Keratinocyte (primary cell): ENCODE results near the gene HS3ST6. TPM values are rescaled to one million over a fixed set of nuclear protein-coding genes. Genes with fewer than 3 reads are reported as not detected.

Experiments used
- DNase-seq: peaks from one replicate; pipeline ENCODE4 v3.0.0-alpha.2; 2011; ENCODE audit warnings: low read depth, missing footprints, low spot score
- FAIRE-seq: peaks from 2 replicates; lab custom pipeline; 2011; peaks lifted over from hg19 to GRCh38; lab: Jason Lieb, UNC
- H2AFZ ChIP-seq: 2 replicates; pipeline ENCODE4 v1.6.0; 2012; ENCODE audit warnings: low read length, control low read depth, inconsistent platforms; ENCODE audit not compliant: control insufficient read depth
- H3K27ac ChIP-seq: 2 replicates; pipeline ENCODE4 v1.5.1; 2011; ENCODE audit warnings: low read length; ENCODE audit not compliant: control insufficient read depth, insufficient read depth
- H3K27me3 ChIP-seq: 3 replicates; pipeline ENCODE4 v1.6.0; 2011; ENCODE audit warnings: low read length; ENCODE audit not compliant: control insufficient read depth, insufficient read depth; ENCODE audit errors: extremely low read depth
- H3K36me3 ChIP-seq, 2 experiments: 2 replicates in 1 of 2; 3 replicates in 1 of 2; pipeline ENCODE4 v1.5.1; 2011; ENCODE audit warnings: low read length in 2 of 2, mild to moderate bottlenecking in 1 of 2; ENCODE audit not compliant: control insufficient read depth in 2 of 2, insufficient read depth in 2 of 2; ENCODE audit errors: extremely low read depth in 1 of 2
- H3K4me1 ChIP-seq: 3 replicates; pipeline ENCODE4 v1.5.1; 2011; ENCODE audit warnings: low read length; ENCODE audit not compliant: control insufficient read depth, insufficient read depth; ENCODE audit errors: extremely low read depth
- H3K4me2 ChIP-seq: 3 replicates; pipeline ENCODE4 v1.6.0; 2011; ENCODE audit warnings: low read depth, low read length; ENCODE audit not compliant: control insufficient read depth, insufficient read depth; ENCODE audit errors: extremely low read depth
- H3K4me3 ChIP-seq, 3 experiments: fragments of 200-600 bp in 1 of 3; sonication (generic) in 1 of 3; 2 replicates in 2 of 3; 3 replicates in 1 of 3; pipeline ENCODE4 v1.5.1; 2011 to 2016; ENCODE audit warnings: low read length in 3 of 3, mild to moderate bottlenecking in 3 of 3, control low read depth in 2 of 3, inconsistent platforms in 1 of 3, low read depth in 1 of 3, mixed read lengths in 1 of 3, mixed run types in 1 of 3, moderate library complexity in 1 of 3; ENCODE audit not compliant: control insufficient read depth in 2 of 3, insufficient read depth in 2 of 3; ENCODE audit errors: extremely low read depth in 1 of 3
- H3K79me2 ChIP-seq: 2 replicates; pipeline ENCODE4 v1.6.0; 2012; ENCODE audit warnings: low read length; ENCODE audit not compliant: control insufficient read depth, insufficient read depth
- H3K9ac ChIP-seq: 3 replicates; pipeline ENCODE4 v1.6.0; 2011; ENCODE audit warnings: low read length; ENCODE audit not compliant: control insufficient read depth, insufficient read depth; ENCODE audit errors: extremely low read depth
- H3K9me1 ChIP-seq: 3 replicates; pipeline ENCODE4 v1.6.0; 2011; ENCODE audit warnings: low read length; ENCODE audit not compliant: control insufficient read depth, insufficient read depth; ENCODE audit errors: extremely low read depth
- H3K9me3 ChIP-seq: 2 replicates; pipeline ENCODE4 v1.5.1; 2012; ENCODE audit warnings: low read depth, low read length; ENCODE audit not compliant: control insufficient read depth
- H4K20me1 ChIP-seq: 3 replicates; pipeline ENCODE4 v1.6.0; 2011; ENCODE audit warnings: low read length; ENCODE audit not compliant: control insufficient read depth, insufficient read depth; ENCODE audit errors: extremely low read depth
- EZH2 ChIP-seq: IDR thresholded peaks from one replicate; pipeline ENCODE4 v1.6.1; 2012; ENCODE audit warnings: inconsistent platforms, mild to moderate bottlenecking, low read length, moderate library complexity
- dilution Hi-C: fragments of 300-500 bp; cut with MboI; formaldehyde crosslinking; loops from one replicate; pipeline ENCODE4 v1.7.0; 2020; ENCODE audit warnings: low sequenced_read_pairs; ENCODE audit not compliant: extremely low pct_ligation_motif_present
- polyA plus RNA-seq, 5 experiments: library from polyadenylated mRNA; depleted of rRNA in 3 of 5; stranded (reverse) in 3 of 5; stranded (forward) in 1 of 5; unstranded in 1 of 5; fragments of >200 nt; gene quantifications; 1 replicate in 1 of 5; 2 replicates in 3 of 5; 3 replicates in 1 of 5; pipeline versions ENCODE4 v1.2.1 to v1.2.3, GENCODE V29; 2011 to 2012; ENCODE audit warnings: missing spikeins in 2 of 5, low read depth in 1 of 5, low replicate concordance in 1 of 5
- TF ChIP-seq, protein P1 (sequence below), 3 experiments: IDR thresholded peaks in 1 of 3; conservative IDR thresholded peaks in 1 of 3; optimal IDR thresholded peaks in 1 of 3; 2 replicates in 2 of 3; 3 replicates in 1 of 3; pipeline versions ENCODE3 to v1.5.1; 2011; ENCODE audit warnings: low read length in 3 of 3, mild to moderate bottlenecking in 3 of 3, moderate library complexity in 2 of 3, control low read depth in 1 of 3, inconsistent platforms in 1 of 3; ENCODE audit not compliant: insufficient read depth in 2 of 3; ENCODE audit errors: extremely low read depth in 1 of 3

The HS3ST6 gene
- polyA plus RNA-seq, 1 donor (not counting 4 experiments of a cell fraction or from before 2014, with no cell fraction given), result not detected

DNA sequence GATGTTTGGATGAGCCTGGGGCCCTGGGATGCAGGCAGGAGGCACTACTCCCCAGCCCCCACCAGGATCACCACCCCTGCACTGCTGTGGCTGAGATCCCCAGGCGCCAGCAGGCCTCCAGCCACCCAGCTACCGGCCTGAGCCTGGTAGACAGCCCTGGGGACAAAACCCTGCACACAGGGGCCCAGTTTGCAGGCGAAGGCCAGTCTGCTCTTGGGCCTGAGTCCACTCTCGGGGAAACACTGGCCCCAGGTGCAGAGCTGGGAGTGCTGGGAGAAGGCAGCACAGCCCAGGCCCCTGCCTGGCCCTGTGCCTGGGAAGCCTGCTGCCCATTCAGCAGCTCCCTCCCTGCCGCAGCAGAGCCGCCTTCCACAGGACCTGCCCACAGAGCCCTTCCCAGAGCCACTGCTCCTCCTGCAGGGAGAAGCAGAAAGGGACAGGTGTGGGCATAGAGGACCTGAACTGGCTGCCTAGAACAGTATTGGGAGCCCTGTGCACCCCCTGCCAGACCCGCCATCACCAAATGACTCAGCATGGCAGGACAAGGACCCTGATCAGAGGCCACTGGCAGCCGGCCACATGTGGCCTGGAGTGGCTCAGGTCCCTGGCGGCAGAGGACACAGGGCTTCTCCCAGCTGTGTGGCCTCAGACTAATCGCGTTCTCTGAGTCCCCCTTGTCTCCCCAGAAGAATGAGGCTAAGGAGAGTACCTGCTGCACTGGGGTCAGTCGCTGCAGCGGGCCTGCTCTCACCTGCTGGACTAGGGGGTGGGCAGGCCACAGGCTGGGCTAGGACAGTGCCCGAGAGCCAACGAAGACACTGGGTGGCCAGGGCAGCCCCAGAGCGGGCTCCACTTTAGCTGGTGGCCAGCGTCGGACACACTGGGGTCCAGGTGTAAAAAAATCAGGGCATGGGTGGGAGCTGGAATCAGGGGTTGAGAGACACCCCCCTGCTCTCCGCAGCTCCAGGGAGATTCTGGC, 14.1 kb upstream of the HS3ST6 start:
- TF ChIP-seq, protein P1, sequence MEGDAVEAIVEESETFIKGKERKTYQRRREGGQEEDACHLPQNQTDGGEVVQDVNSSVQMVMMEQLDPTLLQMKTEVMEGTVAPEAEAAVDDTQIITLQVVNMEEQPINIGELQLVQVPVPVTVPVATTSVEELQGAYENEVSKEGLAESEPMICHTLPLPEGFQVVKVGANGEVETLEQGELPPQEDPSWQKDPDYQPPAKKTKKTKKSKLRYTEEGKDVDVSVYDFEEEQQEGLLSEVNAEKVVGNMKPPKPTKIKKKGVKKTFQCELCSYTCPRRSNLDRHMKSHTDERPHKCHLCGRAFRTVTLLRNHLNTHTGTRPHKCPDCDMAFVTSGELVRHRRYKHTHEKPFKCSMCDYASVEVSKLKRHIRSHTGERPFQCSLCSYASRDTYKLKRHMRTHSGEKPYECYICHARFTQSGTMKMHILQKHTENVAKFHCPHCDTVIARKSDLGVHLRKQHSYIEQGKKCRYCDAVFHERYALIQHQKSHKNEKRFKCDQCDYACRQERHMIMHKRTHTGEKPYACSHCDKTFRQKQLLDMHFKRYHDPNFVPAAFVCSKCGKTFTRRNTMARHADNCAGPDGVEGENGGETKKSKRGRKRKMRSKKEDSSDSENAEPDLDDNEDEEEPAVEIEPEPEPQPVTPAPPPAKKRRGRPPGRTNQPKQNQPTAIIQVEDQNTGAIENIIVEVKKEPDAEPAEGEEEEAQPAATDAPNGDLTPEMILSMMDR (optimal IDR thresholded peaks at IDR 0.05 in 1 of 3, IDR thresholded peaks at IDR 0.05 in 1 of 3, conservative IDR thresholded peaks at IDR 0.05 in 1 of 3; ENCODE audit: extremely low read depth in 1 of 3, insufficient read depth in 2 of 3, low read length in 3 of 3), result peak; percentile 1 to 56 (median 38)
- no peak for TF ChIP-seq EZH2
- Histone ChIP-seq H2AFZ (no peak overlapping the region), H3K9me3 (no peaks in the 10 kb centered on the region), H3K9me1 (no peaks in the 10 kb centered on the region), H3K4me3 (no peak overlapping the region), H3K79me2 (no peaks in the 10 kb centered on the region), H3K36me3 (no peaks in the 10 kb centered on the region), H3K4me1 (peaks cover 13% of the 10 kb centered on the region), H3K27me3 (no peaks in the 10 kb centered on the region), H3K4me2 (no peak overlapping the region), H4K20me1 (no peaks in the 10 kb centered on the region), H3K27ac (no peak overlapping the region), H3K9ac (no peak overlapping the region)
- FAIRE-seq, result no peak
- DNase-seq, result no peak
- dilution Hi-C loops, result no loop called here

DNA sequence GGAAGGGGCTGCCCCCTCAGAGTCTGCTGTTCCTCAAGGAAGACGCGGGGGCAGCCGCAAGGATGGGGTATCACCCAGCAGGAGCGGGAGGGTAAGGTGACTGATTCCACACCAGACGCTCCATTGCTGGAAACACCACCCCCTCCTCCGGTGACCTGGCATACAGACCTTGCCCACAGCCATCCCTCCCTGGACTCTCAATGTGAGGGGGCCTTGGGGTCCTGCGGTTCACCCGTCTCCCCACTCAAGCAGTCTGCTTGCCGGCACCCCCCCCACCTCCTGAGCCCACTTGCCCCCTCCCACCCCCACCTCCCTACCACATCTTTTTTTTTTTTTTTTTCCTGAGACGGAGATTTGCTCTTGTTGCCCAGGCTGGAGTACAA, 12.1 kb upstream of the HS3ST6 start:
- dilution Hi-C loops, result no loop called here
- Histone ChIP-seq H3K4me2 (peak overlapping the region; percentile 37), H3K4me1 (peaks cover 9% of the 10 kb centered on the region), H3K27ac (no peak overlapping the region), H3K27me3 (no peaks in the 10 kb centered on the region), H3K36me3 (no peaks in the 10 kb centered on the region), H3K9ac (no peak overlapping the region), H4K20me1 (no peaks in the 10 kb centered on the region), H2AFZ (peak overlapping the region; percentile 58), H3K9me3 (no peaks in the 10 kb centered on the region), H3K9me1 (no peaks in the 10 kb centered on the region), H3K79me2 (no peaks in the 10 kb centered on the region), H3K4me3 (no peak overlapping the region)
- FAIRE-seq (no peak), DNase-seq (no peak)
- TF ChIP-seq EZH2, result no peak
- TF ChIP-seq, protein P1 (optimal IDR thresholded peaks at IDR 0.05 in 1 of 3, IDR thresholded peaks at IDR 0.05 in 1 of 3, conservative IDR thresholded peaks at IDR 0.05 in 1 of 3; ENCODE audit: extremely low read depth in 1 of 3, insufficient read depth in 2 of 3, low read length in 3 of 3), result no peak
